ENCODE data around the gene STARD9. TPM values are rescaled to one million over a fixed set of nuclear protein-coding genes. Genes with fewer than 3 reads are reported as not detected.
A peak's percentile ranks its signal among the peaks of the same experiment; 100 is the strongest.

Gene STARD9
- total and polyA plus RNA-seq, 12 donors: 2.3 to 15.7 (median 6.1) TPM

GRCh38 chr15:42608752-42609488 lies 33.5 kb downstream of the STARD9 start:
- ATAC-seq: no peak
- TF ChIP-seq CTCF (IDR thresholded peaks at IDR 0.05): no peak
- Histone ChIP-seq H3K36me3 (peaks cover 0 to 5% (median 0%) of the 10 kb centered on the region in 9 donors), H3K27me3 (no peaks in the 10 kb centered on the region), H3K4me1 (peaks cover 8 to 80% (median 48%) of the 10 kb centered on the region in 9 donors), H3K27ac (peak overlapping the region in 7 of 10 donors; percentile 28 to 65 (median 39)), H3K4me3 (no peak overlapping the region), H3K9me3 (no peaks in the 10 kb centered on the region)
- intact Hi-C loops (cut with DNase I): no loop called here
- DNase-seq: no peak
- WGBS, 2 donors: 53 to 61% methylated on average over 7 of the region's 7 CpGs

- peaks cover 5 to 63% (median 33%) of the 10 kb centered on the region in 9 donors for H3K4me1 ChIP-seq
- WGBS, 2 donors: 36 to 41% methylated on average over 1 of the region's 1 CpG
- H3K4me3 ChIP-seq: no peak overlapping the region
- H3K36me3 ChIP-seq: peaks cover 0 to 12% (median 0%) of the 10 kb centered on the region in 9 donors
- H3K9me3 ChIP-seq: no peaks in the 10 kb centered on the region
- intact Hi-C loops (cut with DNase I): no loop called here
- TF ChIP-seq CTCF (IDR thresholded peaks at IDR 0.05): no peak
- DNase-seq (no peak), ATAC-seq (no peak)
- H3K27me3 ChIP-seq: no peaks in the 10 kb centered on the region
- peak overlapping the region in 1 of 10 donors; percentile 22 for H3K27ac ChIP-seq
Measured at GRCh38 chr15:42611532-42611931, 36.1 kb downstream of the STARD9 start.

GRCh38 chr15:42612367-42612912 lies 37.0 kb downstream of the STARD9 start:
- WGBS, 2 donors: 86 to 89% methylated on average over 8 of the region's 8 CpGs
- peaks cover 5 to 61% (median 29%) of the 10 kb centered on the region in 9 donors for H3K4me1 ChIP-seq
- intact Hi-C loops (cut with DNase I): no loop called here

GRCh38 chr15:42616107-42616506 lies 40.7 kb downstream of the STARD9 start:
- H3K4me3 ChIP-seq: no peak overlapping the region
- intact Hi-C loops (cut with DNase I): no loop called here
- H3K27ac ChIP-seq: peak overlapping the region in 2 of 10 donors; percentile 24 to 29
- H3K4me1 ChIP-seq: peaks cover 0 to 30% (median 8%) of the 10 kb centered on the region in 9 donors
- peaks cover 0 to 37% (median 4%) of the 10 kb centered on the region in 9 donors for H3K36me3 ChIP-seq
- no peak for ATAC-seq
- no peak for TF ChIP-seq CTCF (IDR thresholded peaks at IDR 0.05)
- 35 to 41% methylated on average over 2 of the region's 2 CpGs for WGBS, 2 donors
- H3K9me3 ChIP-seq: no peaks in the 10 kb centered on the region
- no peak for DNase-seq
- no peaks in the 10 kb centered on the region for H3K27me3 ChIP-seq

More at GRCh38 chr15:42612367-42612912, 37.0 kb downstream of the STARD9 start:
- no peak for TF ChIP-seq CTCF (IDR thresholded peaks at IDR 0.05)
- no peak overlapping the region for H3K4me3 ChIP-seq
- H3K27ac ChIP-seq: no peak overlapping the region
- ATAC-seq (no peak), DNase-seq (no peak)
- H3K36me3 ChIP-seq: peaks cover 0 to 16% (median 0%) of the 10 kb centered on the region in 9 donors
- H3K27me3 ChIP-seq: no peaks in the 10 kb centered on the region
- H3K9me3 ChIP-seq: no peaks in the 10 kb centered on the region
